HG02763 (cell line): ENCODE measurements around the gene SPATA31E1.
"Not testable (repeated sequence)": the region's sequence is repeated elsewhere in the genome, so short reads cannot be mapped to it uniquely, and the experiment has no call there.

Source experiments
- ATAC-seq: cut with Tn5 transposase; IDR thresholded peaks from one replicate; pipeline ENCODE4 v1.9.1; 2021; ENCODE audit warnings: mild to moderate bottlenecking, moderate library complexity; ENCODE audit not compliant: unreplicated experiment

SPATA31E1 gene

DNA sequence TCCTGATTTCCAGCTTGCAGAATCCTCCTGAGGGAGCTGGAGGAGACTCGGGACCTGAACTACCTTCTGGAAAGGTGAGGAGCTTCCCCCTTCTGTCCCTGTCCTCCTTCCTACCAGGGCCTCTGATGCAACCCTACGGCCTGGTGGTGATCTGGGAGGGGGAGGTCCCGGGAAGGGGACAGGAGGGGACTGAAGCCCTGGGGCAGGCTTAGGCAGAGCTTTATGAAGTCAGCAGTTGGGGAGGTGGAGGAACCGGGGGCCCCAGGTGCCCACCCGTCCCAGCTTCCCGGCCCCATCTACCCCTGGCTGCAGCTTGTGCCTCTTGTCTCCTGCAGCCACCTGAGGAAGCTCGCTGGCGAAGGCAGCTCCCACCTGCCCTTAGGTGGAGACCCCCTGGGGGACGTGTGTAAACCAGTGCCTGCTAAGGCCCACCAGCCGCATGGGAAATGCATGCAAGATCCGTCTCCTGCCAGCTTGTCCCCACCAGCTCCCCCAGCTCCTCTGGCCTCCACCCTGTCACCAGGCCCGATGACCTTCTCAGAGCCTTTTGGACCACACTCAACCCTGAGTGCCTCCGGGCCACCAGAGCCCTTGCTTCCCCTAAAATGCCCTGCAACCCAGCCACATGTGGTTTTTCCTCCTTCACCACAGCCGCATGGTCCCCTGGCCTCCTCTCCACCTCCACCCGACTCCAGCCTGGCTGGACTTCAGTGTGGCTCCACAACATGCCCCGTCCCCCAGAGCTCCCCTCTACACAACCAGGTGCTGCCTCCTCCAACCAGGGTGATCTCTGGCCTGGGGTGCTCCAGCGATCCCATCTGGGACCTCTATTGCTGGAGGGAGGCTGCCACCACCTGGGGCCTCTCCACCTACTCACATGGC, 2.1 kb downstream of the SPATA31E1 start:
- no peak for ATAC-seq

DNA sequence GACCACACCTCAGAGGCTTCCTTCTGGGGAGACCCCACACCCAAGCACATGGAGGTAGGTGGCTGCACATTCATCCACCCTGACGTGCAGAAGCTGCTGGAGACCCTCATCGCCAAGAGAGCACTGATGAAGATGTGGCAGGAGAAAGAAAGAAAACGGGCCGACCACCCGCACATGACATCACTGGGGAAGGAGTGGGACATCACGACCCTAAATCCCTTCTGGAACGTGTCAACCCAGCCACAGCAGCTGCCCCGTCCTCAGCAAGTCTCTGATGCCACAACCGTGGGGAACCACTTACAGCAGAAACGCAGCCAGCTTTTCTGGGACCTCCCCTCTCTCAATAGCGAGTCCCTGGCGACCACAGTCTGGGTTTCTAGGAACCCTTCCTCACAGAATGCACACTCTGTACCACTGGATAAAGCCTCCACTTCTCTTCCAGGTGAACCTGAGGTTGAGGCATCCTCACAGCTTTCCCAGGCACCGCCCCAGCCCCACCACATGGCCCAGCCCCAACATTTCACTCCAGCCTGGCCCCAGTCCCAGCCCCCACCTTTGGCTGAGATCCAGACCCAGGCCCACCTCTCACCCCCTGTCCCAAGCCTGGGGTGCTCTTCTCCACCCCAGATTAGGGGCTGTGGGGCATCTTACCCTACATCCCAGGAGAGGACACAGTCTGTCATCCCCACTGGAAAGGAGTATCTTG, 3.0 kb downstream of the SPATA31E1 start:
- ATAC-seq: no peak

DNA sequence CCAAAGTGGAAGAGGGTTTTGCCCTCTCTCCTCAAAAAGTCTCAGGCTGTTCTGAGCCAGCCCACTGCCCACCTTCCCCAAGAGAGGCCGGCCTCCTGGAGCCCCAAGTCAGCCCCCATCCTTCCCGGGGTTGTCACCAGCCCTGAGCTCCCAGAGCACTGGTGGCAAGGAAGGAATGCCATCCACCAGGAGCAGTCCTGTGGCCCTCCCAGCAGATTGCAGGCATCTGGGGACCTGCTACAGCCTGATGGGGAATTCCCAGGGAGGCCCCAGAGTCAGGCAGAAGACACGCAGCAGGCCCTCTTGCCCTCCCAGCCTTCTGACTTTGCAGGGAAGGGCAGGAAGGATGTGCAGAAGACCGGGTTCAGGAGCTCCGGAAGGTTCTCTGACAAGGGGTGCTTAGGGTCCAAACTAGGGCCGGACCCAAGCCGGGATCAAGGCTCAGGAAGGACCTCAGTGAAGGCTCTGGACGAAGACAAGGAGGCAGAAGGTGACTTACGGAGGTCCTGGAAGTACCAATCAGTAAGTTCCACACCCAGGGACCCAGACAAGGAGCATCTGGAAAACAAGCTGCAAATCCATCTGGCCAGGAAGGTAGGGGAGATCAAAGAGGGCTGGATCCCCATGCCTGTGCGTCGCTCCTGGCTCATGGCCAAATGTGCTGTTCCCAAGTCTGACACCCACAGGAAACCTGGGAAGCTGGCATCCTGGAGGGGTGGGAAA, 3.7 kb downstream of the SPATA31E1 start:
- no peak for ATAC-seq

DNA sequence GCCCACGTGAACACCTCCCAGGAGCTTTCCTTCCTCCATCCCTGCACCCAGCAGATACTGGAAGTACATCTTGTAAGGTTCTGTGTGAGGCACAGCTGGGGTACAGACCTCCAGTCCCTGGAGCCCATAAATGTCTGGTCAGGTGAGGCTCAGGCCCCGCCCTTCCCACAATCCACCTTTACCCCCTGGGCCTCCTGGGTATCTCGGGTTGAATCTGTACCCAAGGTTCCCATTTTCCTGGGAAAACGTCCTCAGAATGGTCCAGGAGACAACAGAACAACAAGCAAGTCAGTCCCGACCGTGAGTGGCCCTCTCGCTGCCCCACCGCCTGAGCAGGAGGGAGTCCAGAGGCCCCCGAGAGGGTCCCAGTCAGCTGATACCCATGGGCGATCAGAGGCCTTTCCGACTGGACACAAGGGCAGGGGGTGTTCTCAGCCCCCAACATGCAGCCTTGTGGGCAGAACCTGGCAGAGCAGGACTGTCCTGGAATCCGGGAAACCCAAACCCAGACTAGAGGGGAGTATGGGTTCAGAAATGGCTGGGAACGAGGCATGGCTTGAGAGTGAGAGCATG, 4.3 kb downstream of the SPATA31E1 start:
- no peak for ATAC-seq

DNA sequence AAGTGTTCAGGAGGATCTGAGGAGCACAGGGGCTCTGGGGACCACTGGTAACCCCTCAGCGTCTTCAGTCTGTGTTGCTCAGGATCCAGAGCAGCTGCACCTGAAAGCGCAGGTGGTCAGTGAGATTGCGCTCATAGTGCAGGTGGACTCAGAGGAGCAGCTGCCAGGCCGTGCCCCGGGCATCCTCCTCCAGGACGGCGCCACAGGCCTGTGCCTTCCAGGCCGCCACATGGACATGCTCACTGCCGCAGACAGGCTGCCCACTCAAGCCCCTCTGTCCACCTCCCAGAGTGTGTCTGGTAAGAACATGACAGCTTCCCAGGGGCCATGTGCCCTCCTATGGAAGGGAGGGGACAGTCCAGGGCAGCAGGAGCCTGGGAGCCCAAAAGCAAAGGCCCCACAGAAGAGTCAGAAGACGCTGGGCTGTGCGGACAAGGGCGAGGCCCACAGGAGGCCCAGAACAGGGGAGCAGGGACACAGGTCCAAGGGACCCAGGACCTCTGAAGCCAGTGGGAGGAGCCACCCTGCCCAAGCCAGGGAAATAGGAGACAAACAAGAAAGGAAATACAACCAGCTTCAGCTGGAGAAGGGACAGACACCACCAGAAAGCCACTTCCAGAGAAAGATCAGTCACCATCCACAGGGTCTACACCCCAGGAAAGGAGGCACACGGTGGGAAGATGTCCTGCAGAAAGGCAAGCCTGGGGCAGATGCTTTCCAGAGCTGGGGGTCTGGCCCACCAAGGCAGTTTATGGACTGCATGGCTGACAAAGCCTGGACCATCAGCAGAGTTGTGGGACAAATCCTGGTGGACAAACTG, 5.2 kb downstream of the SPATA31E1 start:
- ATAC-seq: no peak

DNA sequence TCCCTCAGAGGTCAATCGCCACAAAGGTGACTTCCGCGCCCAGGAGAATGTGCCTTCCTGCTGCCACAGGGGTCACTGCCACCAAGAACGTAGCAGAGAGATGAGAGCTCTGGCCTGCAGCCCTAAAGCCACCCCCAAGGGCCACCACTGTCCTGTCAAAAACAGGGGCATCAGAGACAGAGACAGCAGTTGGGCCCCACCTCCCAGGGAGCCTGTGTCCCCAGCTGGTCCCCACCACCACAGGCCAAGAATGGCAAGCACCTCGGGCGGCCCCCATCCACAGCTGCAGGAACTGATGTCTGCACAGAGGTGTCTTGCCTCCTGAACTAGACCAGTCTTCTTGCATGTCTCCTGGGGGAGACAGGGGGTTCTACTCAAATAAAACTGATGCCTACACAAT, 5.8 kb downstream of the SPATA31E1 start:
- ATAC-seq: no peak

DNA sequence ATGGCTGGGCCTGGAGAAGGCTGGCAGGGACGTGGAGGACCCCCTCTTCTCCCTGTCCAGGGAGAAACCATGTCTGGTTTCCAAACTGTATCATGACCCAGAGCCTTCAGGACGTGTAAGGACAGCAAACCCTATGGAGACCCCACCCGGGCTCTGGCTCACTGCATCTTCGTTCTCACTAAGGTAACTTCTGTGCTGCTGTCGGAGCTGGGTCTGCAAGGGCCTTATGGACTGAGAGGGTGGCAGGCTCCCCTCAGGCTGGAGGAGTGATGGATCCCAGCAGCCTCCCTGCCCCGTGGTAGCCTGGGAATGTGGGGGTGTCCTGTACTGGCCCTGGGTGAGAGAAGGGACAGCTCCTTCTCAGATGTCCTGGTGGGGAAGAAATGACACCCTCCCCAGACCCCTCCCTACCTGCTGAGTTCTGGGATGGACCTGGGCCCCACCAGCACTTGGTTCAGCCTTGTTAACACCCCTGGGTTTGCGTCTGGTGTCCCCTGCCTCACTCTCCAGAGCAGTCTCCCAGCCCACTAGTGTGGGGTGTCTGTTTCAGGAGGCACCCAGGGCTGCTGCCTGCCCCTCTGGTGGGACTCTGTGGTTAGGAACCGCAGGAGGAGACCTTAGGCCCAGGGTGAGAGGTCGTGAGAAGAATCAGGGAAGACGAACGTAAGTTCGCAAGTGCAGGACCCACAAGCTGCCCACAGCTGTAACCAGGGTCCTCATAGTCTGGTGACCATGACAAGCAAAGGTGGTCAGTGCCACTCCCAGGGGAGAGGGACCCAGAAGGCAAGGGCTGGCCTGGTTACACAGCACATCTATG, 6.6 kb downstream of the SPATA31E1 start:
- no peak for ATAC-seq

DNA sequence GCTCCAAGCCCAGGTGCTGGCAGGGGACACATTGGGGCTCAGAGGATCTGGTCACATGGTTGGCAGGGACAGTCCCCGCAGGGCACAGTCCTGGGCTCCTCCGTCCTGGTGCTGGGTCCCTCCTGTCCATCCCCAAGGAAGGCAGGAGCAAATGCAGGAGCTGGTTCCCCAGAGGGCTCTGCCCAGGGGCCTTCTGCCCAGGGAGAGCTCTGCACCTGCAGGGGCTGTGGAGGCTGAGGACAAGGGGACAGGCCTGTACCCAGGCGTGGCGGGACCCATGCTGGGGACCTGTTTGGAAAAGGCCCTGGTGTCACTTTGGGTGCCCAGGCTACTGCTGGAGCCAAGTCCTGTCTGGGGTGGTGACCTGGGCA, 7.2 kb downstream of the SPATA31E1 start:
- no peak for ATAC-seq

DNA sequence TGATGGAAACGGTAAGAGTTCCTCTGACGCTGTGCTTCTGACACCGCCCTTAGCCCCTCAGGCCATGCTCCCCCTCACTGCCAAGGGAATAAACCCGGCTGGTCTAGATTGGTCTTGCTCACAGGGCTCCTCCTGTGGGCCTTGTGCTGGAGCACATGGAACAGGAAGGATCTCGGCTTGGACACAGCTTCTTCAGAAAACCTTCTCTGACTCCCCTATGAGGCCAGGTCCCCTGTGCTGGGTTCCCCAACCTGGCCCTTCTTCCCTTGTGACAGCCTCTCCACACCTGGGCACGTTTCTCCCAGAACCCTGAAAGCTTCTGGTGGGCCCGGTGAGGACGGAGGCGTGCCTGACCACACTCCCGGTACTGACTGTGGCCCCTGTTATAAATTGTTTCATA, 8.2 kb downstream of the SPATA31E1 start:
- no peak for ATAC-seq

DNA sequence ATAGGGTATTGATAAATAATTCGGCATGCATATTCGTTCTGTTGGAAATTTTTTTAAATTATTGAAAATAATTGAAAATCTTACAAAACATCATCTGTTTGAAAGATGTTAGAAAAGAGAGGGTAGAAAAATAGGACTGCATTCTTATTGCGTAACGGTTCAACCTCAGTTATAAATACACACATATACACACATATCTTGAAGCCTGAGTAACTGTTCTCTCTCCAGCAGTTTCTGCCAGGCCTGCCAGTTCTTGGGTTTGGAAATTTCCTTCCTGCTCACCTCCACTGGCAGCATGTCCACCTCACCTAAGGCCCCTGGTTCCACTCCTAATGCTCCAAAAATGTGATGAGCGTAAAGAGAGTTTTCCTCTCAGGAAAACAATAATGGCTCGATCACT, 9.1 kb downstream of the SPATA31E1 start:
- no peak for ATAC-seq

DNA sequence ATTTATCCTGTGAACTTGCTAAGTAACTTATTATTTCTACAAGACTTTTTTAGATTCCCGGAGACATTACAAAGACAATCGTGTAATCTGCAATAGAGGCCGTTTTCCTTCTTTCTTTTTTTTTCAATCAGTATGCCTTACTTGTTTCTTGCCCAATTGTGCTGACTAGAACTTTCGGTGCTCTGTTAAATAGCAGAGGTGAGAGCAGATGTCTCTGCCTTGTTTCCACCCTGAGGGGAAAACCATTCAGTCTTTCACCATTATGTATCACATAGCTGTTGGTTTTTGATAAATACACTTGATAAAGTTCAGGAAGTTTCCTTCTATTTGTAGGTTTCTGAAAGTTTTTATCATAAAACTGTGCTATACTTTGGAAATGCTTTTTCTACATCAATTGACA, 10.3 kb downstream of the SPATA31E1 start:
- no peak for ATAC-seq

DNA sequence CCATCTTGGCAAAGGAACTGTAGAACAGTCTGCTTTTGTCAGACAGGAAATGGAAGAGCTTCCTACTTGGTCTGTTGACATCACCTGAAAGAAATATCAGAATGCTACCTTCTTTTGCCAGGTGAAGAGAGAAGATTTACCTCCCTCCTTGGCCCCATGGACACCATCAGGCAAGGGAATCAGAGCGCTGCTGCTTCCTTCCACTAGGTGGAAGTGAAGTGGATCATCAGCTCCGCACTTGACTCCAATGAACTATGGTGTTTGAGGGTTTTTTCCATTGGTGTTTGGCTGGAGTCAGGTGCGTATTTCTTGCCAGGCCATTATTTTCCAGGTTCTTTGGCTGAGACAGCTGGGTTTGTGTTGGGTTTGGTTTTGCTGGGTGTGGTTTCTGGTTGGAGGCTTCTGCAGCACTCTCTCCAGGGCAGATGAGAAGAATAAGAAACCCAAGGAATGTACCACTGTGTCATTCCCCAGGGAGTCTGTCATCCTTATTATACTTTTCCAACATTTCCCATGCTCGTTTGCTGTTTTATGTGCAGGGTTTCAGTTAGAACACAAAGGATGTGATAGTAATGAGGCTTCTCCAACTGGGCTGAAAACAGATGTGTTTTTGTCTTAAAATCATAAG, 12.4 kb downstream of the SPATA31E1 start:
- no peak for ATAC-seq

DNA sequence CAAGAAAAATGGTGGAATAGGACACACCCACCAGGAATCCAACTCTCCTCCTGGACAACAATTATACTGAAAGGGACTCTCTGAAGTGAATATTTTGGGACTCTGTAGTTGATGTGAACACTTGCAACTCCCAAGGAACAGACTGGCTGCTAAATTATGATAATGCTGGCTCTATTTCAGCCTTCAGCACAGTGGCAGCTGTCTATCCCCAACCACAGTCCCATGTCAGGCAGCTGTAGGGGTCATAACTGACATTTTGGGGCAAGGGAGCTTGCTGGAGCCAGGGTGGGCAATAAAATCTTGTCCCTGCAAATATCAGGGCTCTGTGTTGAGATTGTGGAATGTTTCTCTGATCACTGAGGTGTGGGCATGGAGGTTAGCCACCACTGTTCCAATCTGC, 14.2 kb downstream of the SPATA31E1 start:
- no peak for ATAC-seq

DNA sequence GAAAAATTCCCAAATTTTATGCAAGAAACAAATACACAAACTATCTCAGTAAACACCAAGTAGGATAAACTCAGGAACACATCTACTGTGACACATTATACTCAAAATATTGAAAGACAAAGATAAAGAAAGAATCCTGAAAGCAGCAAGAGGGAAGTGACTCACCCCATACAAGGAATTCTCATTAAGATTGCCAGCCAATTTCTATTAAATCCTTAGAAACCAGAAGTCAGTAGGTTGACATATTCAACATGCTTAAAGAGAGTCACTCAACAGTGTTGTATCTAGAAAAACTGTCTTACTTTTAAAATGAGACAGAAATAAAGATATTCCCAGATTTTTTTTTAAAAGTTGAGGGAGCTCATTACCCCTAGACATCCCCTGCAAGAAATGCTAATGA, 15.5 kb downstream of the SPATA31E1 start:
- no peak for ATAC-seq

DNA sequence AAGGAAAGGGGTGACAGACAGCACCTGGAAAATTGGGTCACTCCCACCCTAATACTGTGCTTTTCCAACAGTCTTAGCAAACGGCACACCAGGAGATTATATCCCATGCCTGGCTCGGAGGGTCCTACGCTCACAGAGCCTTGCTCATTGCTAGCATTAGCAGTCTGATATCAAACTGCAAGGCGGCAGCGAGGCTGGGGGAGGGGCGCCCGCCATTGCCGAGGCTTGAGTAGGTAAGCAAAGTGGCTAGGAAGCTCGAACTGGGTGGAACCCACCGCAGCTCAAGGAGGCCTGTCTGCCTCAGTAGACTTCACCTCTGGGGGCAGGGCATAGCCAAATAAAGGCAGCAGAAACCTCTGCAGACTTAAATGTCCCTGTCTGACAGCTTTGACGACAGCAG, 19.7 kb downstream of the SPATA31E1 start:
- not testable (repeated sequence) for ATAC-seq

DNA sequence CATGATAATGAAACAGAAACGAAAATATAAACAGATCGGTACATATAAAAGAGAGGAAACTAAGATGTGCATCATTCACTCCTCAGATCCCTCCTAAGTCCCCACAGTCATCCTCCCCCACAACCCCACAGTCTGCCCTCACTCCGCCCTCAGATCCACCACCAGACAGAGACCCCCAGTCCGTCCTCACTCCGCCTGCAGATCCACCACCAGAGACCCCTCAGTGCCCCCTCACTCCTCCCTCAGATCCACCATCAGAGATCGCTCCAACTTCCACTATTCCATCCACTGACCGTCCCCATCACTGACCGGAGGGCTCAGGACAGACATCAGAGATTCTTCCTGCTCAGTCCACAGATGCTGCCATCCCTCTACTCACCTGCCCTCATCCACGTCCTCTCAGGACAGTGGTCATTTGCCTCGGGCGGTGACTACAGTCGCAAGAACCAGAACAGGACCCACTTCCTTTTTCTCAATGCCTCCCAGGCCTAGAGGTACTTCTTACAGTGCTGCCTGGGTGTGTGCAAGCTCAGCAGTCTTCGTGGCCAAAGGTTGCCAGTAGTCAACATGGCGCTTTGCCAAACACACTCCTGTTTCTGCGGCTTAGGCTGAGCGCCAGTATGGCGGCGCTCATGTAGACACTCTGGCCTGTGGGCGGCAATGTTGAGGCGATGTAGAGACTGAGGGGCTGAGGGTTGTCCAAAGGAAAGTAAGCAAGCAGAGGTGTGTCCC, 26.8 kb downstream of the SPATA31E1 start:
- no peak for ATAC-seq

DNA sequence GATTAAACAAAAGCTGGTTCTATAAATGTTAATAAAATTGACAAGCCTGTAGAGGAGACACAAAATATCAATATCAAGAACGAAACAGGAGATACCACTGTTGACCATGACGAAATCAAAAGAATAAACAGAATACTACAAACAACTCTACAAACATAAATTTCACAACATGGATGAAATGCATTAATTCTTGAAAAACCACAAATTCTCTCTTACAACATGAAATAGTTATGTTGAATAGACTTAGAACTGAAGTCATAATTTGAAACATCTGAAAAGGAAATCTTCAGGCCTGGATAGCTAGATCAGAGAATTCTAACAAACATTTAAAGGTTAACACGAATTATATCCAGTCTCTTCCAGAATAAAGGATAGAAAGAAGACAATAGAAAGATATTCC, 28.1 kb downstream of the SPATA31E1 start:
- ATAC-seq: no peak

DNA sequence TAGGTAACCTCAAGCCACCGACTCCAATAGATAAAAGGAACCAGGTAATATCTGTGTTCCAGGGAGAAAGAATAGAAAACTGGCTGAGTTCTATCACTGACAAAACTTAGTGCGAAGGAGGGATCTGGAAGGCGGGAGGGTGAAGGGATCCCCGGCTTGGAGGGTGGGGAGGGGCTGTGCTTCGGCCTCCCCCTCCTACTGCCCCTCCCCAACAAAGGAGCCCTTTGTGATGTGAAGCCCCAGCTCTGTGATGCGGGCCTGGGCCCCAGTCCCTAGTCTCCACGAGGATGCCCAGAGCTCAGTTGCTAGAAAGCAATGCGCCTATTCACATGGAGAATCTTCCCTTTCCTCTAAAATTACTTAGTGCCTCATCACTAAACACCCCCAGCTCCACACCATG, 35.0 kb downstream of the SPATA31E1 start, which contains the start of gene SPATA31C1:
Gene SPATA31C1, plus strand, starts transcription at position 301 of the 400 bp plus-strand sequence.
- not testable (repeated sequence) for ATAC-seq
